Measurements from ENCODE around the gene ERN1.
"Not testable (repeated sequence)": the region's sequence is repeated elsewhere in the genome, so short reads cannot be mapped to it uniquely, and the experiment has no call there.

ERN1 gene

GRCh38 chr17:64129765-64130558 is at the start of gene ERN1:
ERN1 (minus strand) TSS chr17:64130144; CDS start chr17:64130029, 115 bp downstream.
- peak; percentile 96 for DNase-seq

GRCh38 chr17:64179024-64179423 is 49.1 kb upstream of the ERN1 start:
- not testable (repeated sequence) for DNase-seq

GRCh38 chr17:64178011-64178825 is 48.3 kb upstream of the ERN1 start:
- no peak for DNase-seq

- DNase-seq, result no peak
Observed at GRCh38 chr17:64177311-64178010, 47.5 kb upstream of the ERN1 start.

GRCh38 chr17:64176556-64176955 is 46.6 kb upstream of the ERN1 start:
- DNase-seq, result no peak

GRCh38 chr17:64174686-64175456 is 44.9 kb upstream of the ERN1 start:
- DNase-seq, result no peak

GRCh38 chr17:64173646-64174045 is 43.7 kb upstream of the ERN1 start:
- no peak for DNase-seq

- DNase-seq, result no peak
Observed at GRCh38 chr17:64172510-64172909, 42.6 kb upstream of the ERN1 start.

GRCh38 chr17:64171041-64171440 is 41.1 kb upstream of the ERN1 start:
- DNase-seq, result no peak

GRCh38 chr17:64170286-64170685 is 40.3 kb upstream of the ERN1 start:
- DNase-seq, result no peak

GRCh38 chr17:64167666-64168065 is 37.7 kb upstream of the ERN1 start:
- DNase-seq, result not testable (repeated sequence)

GRCh38 chr17:64166876-64167275 is 36.9 kb upstream of the ERN1 start:
- DNase-seq, result no peak

GRCh38 chr17:64165347-64165746 is 35.4 kb upstream of the ERN1 start:
- DNase-seq, result no peak

- no peak for DNase-seq
Observed at GRCh38 chr17:64164596-64165285, 34.8 kb upstream of the ERN1 start.

- DNase-seq, result no peak
Observed at GRCh38 chr17:64163468-64163867, 33.5 kb upstream of the ERN1 start.

- no peak for DNase-seq
Observed at GRCh38 chr17:64162554-64162953, 32.6 kb upstream of the ERN1 start.

- no peak for DNase-seq
Observed at GRCh38 chr17:64161380-64162176, 31.6 kb upstream of the ERN1 start.

GRCh38 chr17:64160378-64160777 is 30.4 kb upstream of the ERN1 start:
- DNase-seq, result no peak

GRCh38 chr17:64158831-64159590 is 29.1 kb upstream of the ERN1 start:
- peak; percentile 52 for DNase-seq

GRCh38 chr17:64158406-64158805 is 28.5 kb upstream of the ERN1 start:
- DNase-seq, result no peak
